ENCODE data around the gene PLEKHA3.
"Not testable (repeated sequence)": the region's sequence is repeated elsewhere in the genome, so short reads cannot be mapped to it uniquely, and the experiment has no call there.

The PLEKHA3 gene
- total RNA-seq = 43.3 to 50.4 (median 47.1) reads per million in 4 experiments

- peak; percentile 62 for DNase-seq
These were observed at the start of gene PLEKHA3 for GRCh38 chr2:178480227-178481181. Gene PLEKHA3, plus strand, starts transcription at chr2:178480457. Its CDS starts 413 bp downstream, at chr2:178480870.

- DNase-seq = no peak
These were observed 43.6 kb upstream of the PLEKHA3 start for GRCh38 chr2:178436662-178437061.

GRCh38 chr2:178441426-178441825 lies 38.8 kb upstream of the PLEKHA3 start:
- DNase-seq = no peak

- DNase-seq = no peak
These were observed 31.1 kb upstream of the PLEKHA3 start for GRCh38 chr2:178448968-178449661.

- no peak for DNase-seq
These were observed 30.3 kb upstream of the PLEKHA3 start for GRCh38 chr2:178449700-178450523.

GRCh38 chr2:178450524-178450773 lies 29.8 kb upstream of the PLEKHA3 start:
- peak; percentile 74 for DNase-seq

GRCh38 chr2:178450774-178451525 lies 29.3 kb upstream of the PLEKHA3 start, which contains the start of the genes PJVK and PRKRA:
Gene PJVK, plus strand, starts transcription at chr2:178451378. Its CDS starts 2,032 bp downstream, at chr2:178453410.
Gene PRKRA, minus strand, starts transcription at chr2:178451175. Its CDS starts 145 bp downstream, at chr2:178451030.
- DNase-seq = peak; percentile 91

GRCh38 chr2:178452334-178452733 lies 27.9 kb upstream of the PLEKHA3 start:
- DNase-seq = no peak

- no peak for DNase-seq
These were observed 27.4 kb upstream of the PLEKHA3 start for GRCh38 chr2:178452870-178453269.

GRCh38 chr2:178455947-178456346 lies 24.3 kb upstream of the PLEKHA3 start:
- DNase-seq = no peak

- DNase-seq = no peak
These were observed 22.8 kb upstream of the PLEKHA3 start for GRCh38 chr2:178457390-178457886.

GRCh38 chr2:178469219-178469849 lies 10.9 kb upstream of the PLEKHA3 start:
- no peak for DNase-seq

GRCh38 chr2:178471313-178471712 lies 8.9 kb upstream of the PLEKHA3 start:
- DNase-seq = not testable (repeated sequence)

- DNase-seq = no peak
These were observed 6.9 kb upstream of the PLEKHA3 start for GRCh38 chr2:178473373-178473772.

GRCh38 chr2:178473931-178474330 lies 6.3 kb upstream of the PLEKHA3 start:
- no peak for DNase-seq

- DNase-seq = no peak
These were observed 5.7 kb upstream of the PLEKHA3 start for GRCh38 chr2:178474560-178474959.

- no peak for DNase-seq
These were observed 3.8 kb upstream of the PLEKHA3 start for GRCh38 chr2:178476477-178476876.

GRCh38 chr2:178477443-178478129 lies 2.7 kb upstream of the PLEKHA3 start:
- no peak for DNase-seq

GRCh38 chr2:178478130-178478438 lies 2.2 kb upstream of the PLEKHA3 start:
- no peak for DNase-seq

- peak; percentile 83 for DNase-seq
These were observed 1.6 kb upstream of the PLEKHA3 start, which contains the start of gene FKBP7 for GRCh38 chr2:178478439-178479274. Gene FKBP7, minus strand, starts transcription at chr2:178478600. Its CDS starts 101 bp downstream, at chr2:178478499.
